Measurements from ENCODE around the gene LCP2.
A peak's percentile ranks its signal among the peaks of the same experiment; 100 is the strongest.
"Not testable (repeated sequence)": the region's sequence is repeated elsewhere in the genome, so short reads cannot be mapped to it uniquely, and the experiment has no call there.

LCP2 gene

DNA sequence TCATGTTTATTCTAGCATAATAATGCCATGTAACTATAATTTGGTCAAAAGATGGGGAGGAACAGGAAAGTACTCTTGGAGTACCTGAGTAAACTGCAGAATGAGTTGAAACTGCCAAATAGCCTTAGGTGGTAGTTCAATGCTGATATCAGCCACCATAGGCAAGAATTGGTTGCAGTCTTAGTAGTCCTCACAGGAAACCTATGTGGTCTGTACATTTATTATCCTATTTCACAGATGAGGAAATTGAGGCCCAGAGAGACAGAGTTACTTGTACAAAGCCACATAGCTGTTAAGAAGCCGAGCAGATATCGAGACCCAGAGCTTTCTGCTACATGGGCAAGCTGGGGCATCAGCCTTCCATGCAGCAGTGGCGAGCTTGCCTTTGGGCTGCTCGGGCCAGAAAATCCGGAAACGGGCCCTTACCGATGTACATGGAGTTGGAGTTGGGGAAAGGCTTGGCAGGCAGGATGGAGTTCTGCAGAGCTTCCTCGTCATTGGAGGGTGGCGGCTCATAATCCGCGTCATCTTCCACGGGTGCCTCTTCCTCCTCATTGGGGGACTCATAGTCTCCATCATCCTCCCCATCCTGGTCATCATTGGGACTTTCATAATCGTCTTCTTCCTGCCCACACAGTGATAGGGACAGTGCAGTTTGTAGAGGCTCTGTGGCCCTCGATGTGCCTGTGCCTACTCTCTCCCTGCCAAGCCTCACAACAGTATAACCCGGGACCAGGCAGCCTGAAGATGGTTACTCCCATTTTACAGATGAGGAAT, 27.1 kb downstream of the LCP2 start:
- DNase-seq = no peak

DNA sequence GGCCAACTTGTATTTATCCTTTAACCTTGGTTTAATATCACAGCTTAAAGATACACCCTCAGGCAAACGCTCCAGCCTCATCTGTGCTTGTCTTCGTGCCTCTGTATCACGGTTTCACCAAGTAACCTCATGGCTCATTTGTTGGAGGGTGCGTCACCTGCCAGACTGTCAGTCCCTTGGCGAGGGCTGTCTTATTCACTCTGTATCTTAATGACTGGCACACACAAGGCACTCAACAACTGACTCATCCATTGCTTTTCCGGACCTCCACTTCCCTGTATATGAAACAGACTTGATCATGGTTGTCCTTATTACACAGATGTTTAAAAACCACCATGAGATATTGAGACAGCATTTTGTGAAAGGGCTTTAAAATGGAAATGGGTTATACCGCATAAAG, 28.0 kb downstream of the LCP2 start:
- no peak for DNase-seq

DNA sequence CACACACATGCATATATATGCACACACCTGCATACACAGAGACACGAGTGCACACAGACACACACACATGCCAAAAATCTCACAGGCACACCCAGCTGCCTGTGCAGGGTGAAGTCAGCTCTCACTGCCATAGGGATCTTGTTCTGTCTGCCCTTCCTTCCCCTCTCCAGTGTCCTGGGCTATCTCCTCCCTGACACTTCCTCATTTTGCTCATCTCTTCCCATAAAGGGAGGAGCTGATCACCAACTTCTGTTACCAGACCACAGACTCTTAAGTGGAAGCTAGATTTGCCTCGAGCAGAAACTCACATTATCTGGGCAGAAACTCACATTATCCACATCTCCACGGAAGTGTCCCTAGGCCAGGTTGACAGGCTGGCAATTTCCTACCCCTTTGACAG, 28.7 kb downstream of the LCP2 start:
- no peak for DNase-seq

DNA sequence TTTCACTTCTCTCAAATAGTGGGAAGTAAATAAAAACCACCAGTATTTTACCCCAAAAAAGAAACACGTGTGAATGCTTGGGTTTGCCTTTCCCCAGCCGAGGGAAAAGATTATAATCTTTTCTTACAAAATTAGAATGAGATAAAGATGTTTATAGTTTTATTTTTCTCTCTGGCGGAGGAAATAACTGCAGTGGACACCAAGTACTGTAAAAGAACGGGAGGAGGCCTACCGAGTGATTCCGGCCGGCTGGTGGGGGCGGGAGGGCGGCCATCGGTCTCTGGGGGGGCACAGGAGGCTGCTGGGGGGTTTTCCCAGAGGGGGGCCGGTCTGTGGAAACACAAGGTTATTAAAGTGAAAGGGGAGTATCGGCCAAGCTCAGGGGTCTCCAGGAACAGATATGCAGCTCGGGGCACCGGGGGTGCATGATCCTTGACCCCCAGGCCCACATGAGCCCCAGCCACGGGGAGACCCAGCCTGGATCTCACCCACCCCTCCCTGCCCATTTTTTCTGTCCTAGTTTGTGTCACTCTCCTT, 29.4 kb downstream of the LCP2 start:
- no peak for DNase-seq

DNA sequence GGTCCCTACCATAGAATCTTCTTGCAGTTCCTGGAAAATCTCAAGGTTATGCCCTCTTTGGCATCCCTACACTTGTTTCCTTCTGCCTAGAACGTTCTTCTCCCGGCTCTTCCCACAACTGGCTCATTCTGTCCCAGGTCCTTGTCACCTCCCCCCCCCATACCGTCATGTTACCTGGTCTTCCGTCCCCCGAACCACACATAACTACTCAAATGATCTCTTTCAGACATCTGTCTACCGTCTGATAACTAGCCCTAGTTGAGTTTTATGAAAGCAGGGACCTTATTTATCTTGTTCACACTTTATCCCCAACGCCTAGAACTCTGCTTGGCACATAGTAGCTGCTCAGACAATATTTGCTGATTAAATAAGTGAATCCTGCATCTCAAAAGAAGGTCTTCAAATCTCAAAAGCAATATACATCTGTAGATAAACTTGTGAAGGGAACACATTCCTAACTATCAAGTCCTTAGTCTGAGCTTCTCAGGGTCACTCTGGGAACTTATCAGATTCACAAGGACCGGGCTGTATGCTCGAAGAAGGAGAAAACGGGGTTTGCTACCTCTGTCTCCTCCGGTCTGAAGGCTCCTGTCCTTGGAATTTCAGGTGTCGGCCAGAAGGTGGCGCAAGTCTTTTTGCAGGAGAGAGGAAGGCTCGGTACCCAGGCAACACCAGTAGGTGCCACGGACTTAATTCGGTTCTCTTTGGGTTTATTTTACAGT, 30.0 kb downstream of the LCP2 start:
- DNase-seq = peak; percentile 54 to 71

DNA sequence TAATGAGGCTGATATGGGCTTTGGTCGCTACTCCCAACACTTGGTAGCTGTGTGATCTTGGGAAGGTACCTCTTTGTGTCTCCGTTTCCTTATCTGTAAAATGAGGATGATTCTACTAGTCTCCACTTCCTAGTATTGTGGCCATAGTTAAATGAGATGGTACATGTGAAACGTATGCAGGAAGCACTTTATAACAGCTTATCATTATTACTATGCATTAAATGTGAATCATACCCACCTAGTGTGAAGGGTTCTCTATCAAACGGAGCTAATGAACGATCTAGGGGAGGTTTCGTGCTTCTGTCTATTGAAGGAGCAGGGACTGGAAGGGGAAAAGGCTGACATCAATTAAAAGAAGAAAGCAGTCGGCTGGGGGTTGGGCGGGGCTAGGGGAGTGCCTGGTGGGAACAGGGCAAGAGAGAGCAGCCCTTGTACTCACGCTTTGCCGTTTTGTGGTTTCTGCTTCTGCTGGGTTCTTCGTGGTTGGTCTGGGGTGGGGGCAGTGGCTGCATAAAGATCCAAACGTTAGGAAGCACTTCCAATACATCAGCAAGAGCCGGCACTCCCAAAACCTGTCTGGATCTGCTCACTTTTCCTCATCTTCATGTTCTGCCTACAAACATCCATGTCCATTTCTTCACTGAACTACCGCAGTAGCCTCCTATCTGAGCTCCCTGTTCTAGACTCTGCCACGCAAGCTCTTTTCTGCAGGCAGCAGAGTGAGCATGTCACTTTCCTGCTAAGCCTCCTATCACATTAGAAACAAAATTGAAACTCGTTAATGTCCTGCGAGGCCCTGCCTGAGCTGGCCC, 30.8 kb downstream of the LCP2 start:
- DNase-seq = no peak

DNA sequence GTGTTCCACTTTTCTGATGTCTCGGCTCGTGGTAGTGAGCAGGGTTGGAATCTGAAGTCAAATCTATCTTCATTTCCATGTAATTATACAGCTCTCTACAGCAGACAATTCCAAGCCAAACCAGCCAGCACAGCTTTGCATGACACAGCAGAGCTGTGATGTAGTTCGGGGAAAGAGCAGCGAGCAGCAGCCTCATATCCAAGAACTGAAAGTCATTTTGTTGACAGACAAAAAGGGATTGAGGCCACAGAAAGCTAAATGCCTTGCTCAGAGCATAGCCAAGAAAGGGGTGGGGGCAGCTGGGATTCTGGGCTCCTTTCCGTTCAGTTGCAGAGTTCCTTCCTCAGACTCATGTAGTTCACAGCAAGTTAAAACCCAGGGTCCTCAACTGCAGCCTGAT, 32.1 kb downstream of the LCP2 start:
- DNase-seq = no peak

DNA sequence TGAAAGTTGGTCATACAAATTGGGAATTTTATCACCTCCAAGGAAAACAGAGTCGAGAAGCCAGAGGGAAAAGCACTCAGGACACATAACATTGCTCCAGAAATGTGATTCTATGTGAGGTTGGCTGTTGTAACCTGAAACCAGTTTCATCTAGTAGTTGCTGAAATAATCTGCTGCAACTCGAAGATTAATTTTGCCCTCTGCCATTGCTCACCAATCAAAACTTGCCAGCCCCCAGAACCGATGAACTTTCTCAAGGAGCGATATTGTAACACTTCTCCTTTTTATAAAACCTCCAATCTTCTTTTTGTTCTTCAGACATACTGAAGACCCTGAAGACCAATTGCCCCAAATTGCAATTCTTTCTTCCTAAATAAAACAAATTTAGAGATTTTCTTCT, 33.7 kb downstream of the LCP2 start:
- no peak for DNase-seq

DNA sequence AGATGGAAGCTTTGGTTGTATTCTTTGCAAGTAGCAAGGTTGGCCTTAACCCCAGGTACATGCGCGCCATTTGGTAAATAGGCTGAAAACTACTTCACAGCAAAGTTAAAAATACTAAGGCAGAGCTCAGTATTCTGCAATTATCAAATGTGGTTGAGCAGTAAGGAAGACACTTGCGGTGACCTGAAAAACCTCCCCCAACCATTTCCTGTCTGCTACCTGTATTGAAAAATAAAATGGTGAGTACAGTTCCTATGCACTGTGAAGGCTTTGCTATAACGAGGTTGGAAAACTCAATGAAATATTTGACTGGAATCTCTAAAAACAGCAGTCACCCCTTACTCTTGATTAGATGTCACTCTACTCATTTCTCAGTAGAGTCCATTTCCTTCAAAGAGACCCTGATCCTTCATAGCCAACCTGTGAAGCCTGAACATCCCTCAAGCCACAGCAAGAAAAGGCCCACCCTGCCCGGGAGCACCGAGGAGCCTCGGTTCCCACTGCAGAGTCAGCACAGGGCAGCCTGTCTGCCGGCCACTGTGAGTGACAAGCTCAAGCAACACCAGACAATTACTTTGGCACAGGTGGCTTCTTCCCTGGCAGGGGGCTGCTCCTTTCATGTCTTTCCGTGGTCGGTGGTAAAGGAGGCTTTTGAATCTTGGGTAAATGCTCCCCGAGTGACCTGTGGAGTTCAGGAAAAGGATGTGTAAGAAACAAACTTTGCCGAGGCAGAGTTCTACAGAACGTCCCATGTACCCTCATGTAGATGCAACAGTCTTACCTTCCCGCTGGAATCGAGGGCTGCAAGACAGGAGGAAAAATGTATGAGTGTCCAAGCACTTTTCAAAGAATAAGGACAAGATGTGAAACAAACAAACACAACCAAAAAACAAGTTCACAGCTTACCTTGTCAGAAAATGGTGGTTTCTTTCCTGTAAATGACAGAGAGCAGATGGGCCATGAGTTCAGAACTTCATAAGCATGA, 35.2 kb downstream of the LCP2 start:
- DNase-seq = no peak

DNA sequence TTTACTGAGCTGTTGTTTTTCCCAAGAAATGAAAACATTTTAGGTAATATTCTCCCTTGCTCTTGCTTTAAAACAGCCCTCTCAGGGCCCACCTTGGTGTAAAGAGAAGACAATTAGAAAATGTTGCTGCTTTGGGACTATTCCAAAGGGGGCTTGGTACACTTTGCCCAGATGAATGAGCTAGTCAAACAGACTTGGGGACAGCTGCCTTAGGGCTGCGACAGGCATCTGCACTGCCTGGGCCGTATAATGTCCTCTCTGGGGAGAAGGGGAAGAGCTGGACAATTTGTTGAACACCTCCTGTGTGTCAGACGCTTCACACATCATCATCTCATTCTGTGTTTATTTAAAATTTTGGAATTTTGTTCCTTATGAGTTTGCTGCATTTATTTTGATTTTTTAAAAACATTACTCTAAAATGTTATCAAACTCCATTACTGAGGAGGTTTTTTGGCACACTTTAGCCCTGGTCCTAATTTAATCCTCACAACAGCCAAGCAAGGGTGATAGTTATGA, 36.0 kb downstream of the LCP2 start:
- no peak for DNase-seq

DNA sequence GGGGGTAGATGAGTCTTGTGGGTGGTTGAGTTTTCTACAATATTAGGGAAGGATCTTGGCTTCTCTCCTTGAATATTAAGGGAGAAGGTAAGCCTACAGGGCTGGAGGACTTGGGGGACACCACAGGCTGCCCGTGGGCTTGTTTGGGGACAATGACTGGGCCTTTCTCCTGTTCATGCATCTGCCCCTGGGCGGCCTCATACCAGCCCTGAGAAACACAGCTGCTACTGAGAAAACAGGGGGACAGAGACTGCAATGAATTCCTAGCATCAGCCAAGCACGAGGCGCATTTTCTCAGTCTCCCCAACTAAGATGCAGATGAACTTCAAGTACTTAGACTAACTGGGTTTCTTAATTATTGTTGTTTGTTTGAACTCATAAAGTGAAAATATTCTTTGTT, 40.2 kb downstream of the LCP2 start:
- no peak for DNase-seq

DNA sequence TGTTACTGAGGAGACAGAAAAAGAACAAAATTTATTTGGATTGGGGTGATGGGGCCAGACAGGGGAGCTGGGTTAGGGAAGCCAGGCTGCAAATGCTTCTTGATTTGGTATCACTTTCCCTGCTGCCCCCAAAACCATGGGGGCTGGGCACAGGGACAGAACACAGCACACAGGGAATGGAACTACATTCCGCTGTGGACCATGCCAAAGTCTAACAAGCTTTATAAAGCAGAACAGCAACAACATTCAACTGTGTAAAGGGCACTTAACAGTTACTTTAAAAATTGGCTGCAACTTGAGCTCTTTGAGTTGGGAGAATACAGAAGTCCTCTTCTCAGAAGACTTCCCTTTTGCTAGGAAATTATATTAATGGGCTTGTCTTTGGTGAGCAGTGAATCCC, 41.0 kb downstream of the LCP2 start:
- no peak for DNase-seq

DNA sequence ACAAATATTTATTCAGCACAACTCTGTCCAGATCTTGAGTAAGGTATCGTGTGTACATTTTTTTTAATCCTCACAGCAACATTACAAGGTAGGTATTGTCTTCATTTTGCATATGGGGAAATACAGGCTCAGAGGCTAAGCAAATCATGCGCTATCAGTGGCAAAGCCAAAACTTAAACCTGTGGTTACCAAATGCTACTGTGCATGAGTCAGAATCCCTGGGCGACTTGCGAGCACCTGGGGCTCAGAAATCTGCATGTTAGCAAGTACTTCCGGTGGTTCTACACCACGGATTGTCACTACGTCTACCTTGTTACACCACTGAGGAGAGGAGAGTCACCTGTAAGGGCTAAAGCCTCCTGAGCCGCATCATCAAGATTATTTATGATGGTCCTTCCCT, 43.5 kb downstream of the LCP2 start:
- DNase-seq = no peak

DNA sequence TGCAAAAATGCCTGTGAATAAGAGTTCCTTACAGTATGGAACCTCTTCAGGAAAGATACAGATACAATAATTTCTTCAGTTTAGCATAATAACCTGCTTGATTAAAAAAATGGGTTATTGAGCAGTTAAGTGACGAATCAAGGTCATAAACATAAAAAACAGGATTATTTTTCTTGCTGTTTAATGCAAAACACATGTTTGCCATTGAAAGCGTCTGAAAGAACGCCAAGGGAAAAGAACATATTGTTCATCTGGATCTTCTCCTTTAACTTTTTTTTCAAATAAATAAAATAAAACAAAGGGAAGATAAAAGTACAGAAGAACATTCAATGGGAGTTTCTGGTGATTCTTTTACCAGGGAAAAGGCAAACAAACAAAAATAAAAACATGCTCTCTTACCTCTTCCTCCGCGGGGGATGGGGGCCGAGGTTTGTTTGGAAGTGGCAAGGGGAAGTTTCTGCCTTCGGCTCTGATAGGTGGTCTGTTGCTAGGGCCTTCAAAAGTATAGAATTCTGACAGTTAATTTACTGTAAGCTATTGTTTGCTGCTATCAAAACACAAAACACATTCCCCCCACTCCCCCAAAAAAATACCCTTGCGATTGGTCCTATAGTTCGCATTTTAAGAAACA, 44.7 kb downstream of the LCP2 start:
- no peak for DNase-seq

DNA sequence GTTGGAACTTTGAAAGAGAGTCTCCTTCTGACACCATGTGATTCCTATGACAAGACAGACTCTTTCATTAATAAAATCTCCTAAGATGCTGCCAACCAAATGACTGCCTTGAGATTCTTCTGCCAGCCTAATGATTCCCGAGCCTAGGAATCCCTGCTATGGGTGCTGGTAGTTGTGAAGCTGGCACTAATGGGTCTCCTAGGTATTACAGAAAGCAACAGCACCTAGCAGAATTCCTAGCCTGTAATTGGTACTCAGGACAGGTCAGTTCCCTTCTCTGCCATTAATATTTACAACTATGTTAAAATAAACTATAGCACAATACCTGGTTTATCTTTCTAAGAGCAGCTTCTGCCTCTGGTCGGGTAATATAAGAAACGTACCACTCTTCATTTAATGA, 45.5 kb downstream of the LCP2 start:
- DNase-seq = no peak

DNA sequence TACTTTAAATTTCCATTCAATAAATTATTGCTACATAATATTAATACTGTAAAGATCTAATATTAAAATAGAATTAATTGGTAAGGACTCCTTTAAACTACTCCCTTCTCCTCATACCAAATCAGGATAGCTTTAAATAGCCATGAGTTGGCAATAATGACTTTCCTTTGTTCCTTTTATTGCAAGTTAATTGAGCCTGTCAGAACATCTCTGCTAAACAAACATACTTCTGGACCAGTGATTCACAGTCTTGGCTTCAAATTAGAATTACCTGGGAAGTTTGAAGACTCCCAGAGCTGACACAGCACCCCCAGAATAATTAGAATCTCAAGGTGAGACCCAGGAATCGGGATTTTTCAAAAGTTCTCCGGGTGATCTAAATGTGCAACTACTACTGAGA, 46.1 kb downstream of the LCP2 start:
- DNase-seq = no peak

DNA sequence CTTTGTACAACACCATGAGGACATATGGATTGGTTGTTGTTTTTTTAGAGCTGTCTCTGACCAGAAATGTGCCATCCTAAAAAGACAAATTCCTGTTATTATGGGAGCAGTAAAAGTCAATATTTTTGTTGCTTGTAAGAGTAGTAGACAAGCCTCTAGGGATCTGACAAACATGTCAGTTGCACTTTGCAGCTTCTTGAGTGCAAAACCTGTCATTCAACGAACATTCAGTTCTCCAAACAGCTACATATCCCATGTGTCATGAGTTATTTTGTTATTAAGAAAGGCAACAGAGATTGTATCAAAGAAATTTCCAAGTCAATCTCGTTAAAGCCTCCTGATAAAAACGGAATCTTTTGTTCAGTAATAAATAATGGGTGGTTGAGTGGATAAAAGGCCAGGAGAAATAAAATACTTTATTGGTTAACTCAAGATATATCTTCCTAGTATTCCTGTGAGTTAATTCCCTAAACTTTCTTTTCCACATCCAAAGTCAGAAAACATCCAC, 46.7 kb downstream of the LCP2 start:
- DNase-seq = no peak

DNA sequence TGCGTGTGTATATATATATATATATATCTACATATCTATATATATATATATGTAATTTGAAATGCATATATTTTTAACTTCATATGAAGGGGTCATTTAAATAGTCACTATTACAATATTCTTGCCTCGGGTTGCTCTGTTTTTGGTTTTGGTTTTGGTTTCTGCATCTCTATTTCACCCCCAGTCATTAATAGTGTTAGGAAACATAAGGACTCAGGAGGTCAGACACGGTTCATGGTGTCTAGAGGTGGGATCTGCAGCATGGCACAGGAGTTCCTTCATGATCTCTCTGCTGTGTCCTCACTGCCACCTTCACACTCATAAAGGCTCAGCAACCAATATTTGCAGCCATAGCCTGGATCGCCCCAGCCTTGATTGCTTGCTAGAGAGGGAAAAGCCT, 48.2 kb downstream of the LCP2 start:
- DNase-seq = no peak

DNA sequence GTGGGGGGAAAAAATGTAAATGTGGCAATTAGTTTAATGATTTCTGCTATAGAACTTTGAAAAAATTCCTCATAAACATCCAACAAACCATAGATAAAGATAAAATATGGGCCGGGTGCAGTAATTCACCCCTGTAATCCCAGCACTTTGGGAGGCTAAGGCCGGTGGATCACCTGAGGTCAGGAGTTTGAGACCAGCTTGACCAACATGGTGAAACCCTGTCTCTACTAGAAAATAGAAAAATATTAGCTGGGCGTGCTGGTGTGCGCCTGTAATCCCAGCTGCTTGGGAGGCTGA, 48.7 kb downstream of the LCP2 start:
- not testable (repeated sequence) for DNase-seq

DNA sequence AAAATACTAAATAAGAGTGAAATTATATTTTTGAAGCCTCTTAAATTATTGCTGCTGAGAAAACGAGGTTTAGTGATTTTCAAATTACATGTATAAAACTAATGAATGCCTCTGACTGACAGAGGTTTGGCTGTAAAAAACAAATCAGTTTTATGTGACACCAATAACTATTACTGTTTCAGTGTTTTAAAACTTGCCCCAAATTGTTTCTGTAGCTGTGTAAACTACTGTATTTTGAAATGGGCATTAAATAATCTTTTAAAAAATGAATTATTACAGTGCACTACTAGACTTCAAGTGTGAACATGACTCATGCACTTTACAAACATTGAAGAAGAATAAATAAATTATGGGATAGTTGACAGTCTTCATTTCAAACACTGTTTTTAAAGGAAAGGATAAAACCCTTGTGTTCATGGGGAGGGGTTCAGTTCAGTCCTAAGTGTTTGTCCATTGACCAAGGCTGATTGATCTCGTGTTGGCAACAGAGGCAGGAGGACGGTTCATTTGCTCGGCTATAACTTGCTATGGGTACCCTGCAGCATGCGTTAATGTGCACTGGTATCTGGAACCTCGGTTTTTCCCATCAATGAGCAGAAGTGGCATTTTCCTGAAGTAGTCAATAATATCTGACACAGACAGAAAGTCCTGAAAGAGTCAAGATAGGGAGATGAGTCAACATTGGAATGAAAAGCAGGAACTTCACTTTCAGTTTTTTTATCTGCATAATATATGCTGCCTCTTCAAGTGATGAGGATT, 49.2 kb downstream of the LCP2 start:
- no peak for DNase-seq

DNA sequence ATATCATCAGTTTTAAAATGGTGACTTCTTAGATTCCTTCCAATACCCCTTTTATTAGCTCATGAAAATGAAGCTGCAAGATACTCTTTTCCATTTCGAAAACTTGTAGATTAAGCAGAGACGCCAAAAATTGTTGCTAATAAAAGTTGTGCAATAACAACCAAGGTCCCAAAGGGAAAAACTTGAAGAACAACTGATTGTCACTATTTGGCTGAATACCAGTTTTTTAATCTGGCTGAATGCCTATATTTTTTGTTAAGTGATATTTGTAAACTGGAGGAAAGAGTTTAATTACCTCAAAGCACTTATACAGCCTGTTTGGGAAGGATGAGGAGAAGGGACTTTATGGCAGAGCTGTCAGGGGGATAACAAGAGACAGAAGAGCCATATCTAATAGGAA, 50.2 kb downstream of the LCP2 start:
- no peak for DNase-seq
